ENCODE results near the gene MLN. TPM values are rescaled to one million over a fixed set of nuclear protein-coding genes. Genes with fewer than 3 reads are reported as not detected.

The MLN gene
- total and polyA plus RNA-seq, 2 experiments from 2014 or later = not detected

- peaks cover 5% of the 10 kb centered on the region; the same call in 1 of the 3 replicates for H3K36me3 Mint-ChIP-seq (ENCODE audit: low read depth)
- H3K9me3 Mint-ChIP-seq = peaks cover 9% of the 10 kb centered on the region
- Histone ChIP-seq H3K27me3 (ENCODE audit: insufficient read depth) (no peaks in the 10 kb centered on the region), H3K9me2 (ENCODE audit: insufficient read depth) (no peaks in the 10 kb centered on the region), H3K4me1 (ENCODE audit: insufficient read depth) (peaks cover 22% of the 10 kb centered on the region), H3F3A (replicated peaks; ENCODE audit: low read depth) (no peaks in the 10 kb centered on the region), H3K4me2 (no peak overlapping the region), H4K20me1 (replicated peaks; ENCODE audit: insufficient read depth) (no peaks in the 10 kb centered on the region), H3K36me3 (ENCODE audit: insufficient read depth) (no peaks in the 10 kb centered on the region), H2AFZ (no peak overlapping the region; the same call in 1 of the 2 replicates), H3K27ac (ENCODE audit: low read depth) (no peak overlapping the region), H3K4me3 (no peak overlapping the region), H3K79me2 (replicated peaks; ENCODE audit: insufficient read depth) (no peaks in the 10 kb centered on the region)
- H3K27me3 Mint-ChIP-seq (ENCODE audit: insufficient read depth, low read depth, poor library complexity) = peaks cover 18% of the 10 kb centered on the region
- TF ChIP-seq ZNF462 (CRISPR knock-in tag; IDR thresholded peaks at IDR 0.05) (no peak), REST (IDR thresholded peaks at IDR 0.05; ENCODE audit: unreplicated experiment) (no peak), JUNB (IDR thresholded peaks at IDR 0.05; ENCODE audit: unreplicated experiment) (no peak), EZH2phosphoT487 (IDR thresholded peaks at IDR 0.05; ENCODE audit: unreplicated experiment) (no peak), ZNF114 (CRISPR knock-in tag; IDR thresholded peaks at IDR 0.05) (no peak), ETS1 (IDR thresholded peaks at IDR 0.05) (no peak), EZH2 (IDR thresholded peaks at IDR 0.05; ENCODE audit: low read depth, unreplicated experiment) (no peak)
- DNase-seq (ENCODE audit: low spot score) (no peak), ATAC-seq (no peak)
- peaks cover 28% of the 10 kb centered on the region for H3K4me1 Mint-ChIP-seq
- no peak overlapping the region for H3K4me3 Mint-ChIP-seq
- no peak overlapping the region for H3K27ac Mint-ChIP-seq
Observed at GRCh38 chr6:33841070-33841469, 37.3 kb upstream of the MLN start.
